Activated effector memory CD4-positive, alpha-beta T cell treated with Interleukin-2 at 50 U/mL for 16 hours (primary cell): ENCODE measurements around the gene LSM7.
A peak's percentile ranks its signal among the peaks of the same experiment; 100 is the strongest.

Experiments
- DNase-seq: peaks from one replicate; pipeline ENCODE4 v3.0.0-alpha.2; 2020

Gene LSM7

DNA sequence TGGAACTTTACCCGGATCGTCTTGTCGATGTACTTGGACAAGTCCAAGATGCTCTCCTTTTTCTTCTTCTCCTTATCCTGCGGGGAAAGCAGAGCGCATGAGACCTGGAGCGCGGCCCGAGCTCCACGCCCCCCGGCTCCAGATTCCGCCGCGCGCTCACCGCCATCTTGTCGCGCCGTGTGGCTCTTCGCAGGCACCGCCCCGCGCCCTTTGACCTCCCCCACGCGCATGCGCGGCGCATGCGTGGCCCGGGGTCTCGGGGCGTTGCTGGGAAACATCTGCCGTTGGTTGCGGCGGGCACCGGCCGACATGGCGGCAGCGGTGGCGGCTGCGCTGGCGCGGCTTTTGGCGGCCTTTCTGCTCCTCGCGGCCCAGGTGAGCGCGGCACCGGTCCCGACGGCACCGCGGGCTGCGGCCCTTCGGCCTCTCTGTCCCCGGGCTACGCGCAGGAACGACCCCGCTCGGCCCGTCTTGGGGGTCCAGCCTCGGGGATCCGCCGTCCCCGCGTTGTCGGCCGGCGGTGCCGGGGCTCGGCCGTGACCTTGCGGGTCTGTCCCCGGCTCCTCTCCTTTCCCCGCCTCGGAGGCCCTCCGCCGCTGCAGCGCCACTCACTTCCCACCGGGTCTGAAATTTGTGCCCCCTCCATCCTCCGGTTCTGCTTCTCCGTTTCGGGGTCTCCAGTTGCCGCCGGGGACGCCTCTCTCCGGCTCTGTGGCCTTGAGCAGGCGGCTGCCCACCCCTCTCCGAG lies at the start of gene LSM7, which contains the start of gene SPPL2B:
LSM7 (minus strand) TSS at position 186 of the 748 bp plus-strand sequence; CDS start at position 166, 20 bp downstream.
SPPL2B (plus strand) TSS at position 284 of the 748 bp plus-strand sequence; CDS start at position 310, 26 bp downstream.
- DNase-seq = peak; percentile 92

DNA sequence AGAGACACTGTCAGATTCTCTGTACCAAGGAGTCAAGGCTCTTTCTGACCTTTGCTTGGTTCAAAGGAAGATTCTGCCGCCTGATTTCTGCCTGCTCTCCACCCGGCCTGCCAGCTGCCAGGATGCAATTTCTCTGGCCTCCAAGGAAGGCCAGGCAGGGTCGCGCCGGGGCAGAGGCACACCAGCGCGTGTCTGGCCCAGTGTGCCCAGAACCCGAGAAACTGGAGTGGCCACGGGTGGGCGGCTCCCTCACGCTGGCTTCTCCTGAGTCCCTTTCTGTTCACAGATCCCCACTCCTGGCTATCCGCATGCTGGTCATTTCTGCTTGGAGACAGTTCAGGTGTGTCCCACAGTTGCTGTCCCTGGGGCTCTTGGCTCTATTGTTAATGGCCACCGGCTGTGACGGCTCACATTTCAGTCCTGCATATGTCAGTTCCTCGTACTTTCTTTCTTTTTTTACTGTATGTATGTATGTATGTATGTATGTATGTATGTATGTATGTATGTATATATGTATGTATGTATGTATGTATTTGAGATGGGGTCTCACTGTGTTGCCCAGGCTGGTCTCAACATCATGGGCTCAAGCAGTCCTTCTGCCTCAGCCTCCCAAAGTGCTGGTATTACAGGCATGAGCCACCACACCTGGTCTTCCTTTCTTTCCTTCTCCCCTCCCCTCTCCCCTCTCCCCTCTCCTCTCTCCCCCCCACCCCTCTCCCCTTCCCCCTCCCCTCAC lies 48.6 kb upstream of the LSM7 start:
- DNase-seq = no peak

DNA sequence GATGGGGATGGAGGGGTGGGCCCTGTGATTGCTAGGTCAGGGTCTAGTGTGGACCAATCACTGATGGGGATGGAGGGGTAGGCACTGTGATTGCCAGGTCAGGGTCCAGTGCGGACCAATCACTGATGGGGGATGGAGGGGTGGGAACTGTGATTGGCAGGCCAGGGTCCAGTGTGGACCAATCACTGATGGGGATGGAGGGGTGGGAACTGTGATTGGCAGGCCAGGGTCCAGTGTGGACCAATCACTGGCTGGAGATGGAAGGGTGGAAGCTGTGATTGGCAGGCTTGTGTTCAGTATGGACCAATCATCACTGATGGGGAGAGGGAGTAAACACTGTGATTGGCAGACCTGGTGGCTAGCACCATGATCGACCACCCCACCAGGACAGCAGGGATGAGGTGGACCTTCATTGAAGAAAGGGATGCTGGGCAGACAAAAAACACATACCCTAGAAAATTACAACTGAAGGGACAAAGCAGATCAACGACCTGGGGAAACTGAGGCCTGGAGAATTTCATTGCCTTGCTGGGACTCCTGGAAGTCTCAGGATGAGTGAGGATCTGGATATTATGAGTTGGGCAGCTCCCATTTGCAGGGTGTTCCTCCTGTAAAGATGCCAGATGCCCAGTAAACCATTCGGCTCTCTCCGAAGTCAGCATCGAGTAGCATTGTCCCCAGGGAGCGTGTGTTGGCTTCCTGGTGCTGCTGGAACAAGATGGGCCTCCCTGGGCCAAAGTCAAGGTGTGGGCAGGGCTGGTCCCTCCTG lies 47.2 kb upstream of the LSM7 start:
- DNase-seq = no peak

DNA sequence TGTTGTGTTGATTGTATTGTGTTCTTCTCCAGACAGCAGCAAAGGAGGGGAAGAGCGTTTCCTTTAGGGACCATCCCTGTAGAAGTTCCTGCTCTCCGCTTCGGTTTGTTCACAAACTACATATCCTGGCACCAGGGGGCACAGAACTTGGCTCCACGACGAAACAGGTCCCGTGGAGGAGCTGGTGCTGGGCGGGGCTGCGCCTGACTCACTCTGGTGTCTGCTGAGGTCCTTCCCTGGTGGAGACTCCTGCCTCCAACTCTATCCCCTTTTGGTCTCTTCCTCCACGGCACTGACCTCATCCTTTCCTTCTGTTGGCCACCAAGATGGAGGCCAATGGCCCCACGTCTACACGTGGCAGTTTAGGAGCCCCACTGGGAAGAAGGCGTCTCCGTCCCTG lies 46.4 kb upstream of the LSM7 start:
- no peak for DNase-seq

DNA sequence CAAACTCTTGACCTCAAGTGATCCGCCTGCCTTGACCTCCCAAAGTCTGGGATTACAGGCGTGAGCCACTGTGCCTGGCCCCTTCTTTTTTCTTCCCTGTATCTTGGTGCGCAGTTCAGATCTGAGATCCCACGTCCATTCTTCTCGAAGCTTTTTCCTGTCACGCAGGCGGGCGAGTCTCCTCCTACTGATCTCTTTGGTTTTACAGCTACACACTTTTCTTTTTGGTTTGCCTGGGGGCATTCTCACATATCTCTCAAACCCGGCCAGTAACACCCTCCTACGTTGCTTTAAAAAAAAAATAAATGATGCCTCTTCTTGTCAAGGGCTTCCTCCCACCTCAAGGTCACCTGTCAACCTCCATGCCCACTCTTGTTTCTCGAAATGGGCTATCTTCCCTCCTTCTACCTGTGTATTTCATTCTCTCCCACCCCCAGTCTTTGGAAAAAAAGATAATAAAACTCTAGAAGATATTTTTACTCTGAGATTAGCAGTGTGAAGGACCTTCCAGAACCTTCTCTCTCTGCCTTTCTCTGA lies 43.8 kb upstream of the LSM7 start:
- DNase-seq = no peak

DNA sequence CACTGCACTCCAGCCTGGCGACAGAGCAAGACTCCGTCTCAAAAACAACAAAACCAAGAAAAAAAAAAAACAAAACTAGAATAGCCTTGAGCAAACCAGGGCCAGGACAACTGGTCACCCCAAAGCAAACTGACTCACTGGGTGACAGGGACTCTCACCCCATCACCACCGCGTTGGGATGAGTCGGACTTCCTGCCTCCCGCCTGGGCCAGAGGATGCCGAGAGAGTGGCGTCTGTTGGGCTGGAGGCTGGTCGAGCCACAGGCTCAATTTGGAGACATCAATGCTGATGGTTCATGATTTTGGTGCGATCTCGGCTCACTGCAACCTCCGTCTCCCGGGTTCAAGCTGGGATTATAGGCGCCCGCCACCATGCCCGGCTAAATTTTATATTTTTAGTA lies 43.3 kb upstream of the LSM7 start:
- DNase-seq = no peak

DNA sequence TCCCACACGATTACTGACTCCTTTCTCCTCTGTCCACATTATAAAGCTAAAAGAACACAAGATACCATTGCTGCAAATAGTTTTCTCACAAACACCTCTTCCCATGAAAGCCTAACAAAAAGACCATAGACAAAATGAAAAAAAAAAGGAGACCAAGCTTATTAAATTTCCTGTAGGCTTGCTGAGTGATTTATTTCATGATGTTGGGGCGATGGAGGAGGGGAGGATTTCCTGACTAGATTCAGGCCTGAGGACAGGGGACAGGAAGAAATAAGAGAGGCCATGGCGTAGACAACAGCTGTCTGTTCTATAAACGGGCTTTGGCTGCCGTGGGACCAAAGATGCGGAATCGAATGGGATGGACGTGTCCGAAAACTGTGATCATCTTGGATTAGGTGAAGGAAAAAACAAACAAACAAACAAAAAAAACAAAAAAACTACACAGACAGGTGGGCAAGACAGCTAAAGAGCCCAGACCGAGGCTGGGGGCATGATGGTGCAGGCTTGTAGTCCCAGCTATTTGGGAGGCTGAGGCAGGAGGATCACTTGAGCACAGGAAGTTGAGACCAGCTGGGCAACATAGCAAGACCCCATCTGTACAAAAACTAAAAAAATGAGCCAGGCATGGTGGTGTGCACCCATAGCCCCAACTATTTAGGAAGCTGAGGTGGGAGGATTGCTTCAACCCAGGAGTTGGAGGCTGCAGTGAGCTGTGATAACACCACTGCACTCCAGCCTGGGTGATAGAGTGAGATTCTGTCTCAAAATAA lies 37.0 kb upstream of the LSM7 start:
- no peak for DNase-seq

DNA sequence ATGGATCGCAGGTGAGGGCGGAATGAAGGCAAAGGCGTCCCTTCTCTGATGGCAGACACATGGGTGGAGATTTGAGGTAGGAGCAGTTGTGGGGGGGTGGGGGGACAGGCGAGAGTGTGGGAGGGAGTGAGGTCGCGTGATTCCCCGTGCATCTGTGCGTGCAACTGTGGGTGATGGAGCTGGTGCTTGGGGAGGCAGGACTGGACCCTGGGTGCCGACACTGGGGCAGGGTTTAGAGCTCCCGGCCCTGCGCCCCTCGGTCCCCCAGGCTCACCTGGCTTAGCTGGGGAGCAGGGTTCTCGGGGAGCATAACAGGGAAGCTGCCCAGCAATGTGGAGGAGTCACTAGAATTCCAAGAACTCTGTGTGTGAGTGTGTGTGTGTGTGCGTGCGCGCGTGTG lies 35.0 kb upstream of the LSM7 start:
- no peak for DNase-seq

DNA sequence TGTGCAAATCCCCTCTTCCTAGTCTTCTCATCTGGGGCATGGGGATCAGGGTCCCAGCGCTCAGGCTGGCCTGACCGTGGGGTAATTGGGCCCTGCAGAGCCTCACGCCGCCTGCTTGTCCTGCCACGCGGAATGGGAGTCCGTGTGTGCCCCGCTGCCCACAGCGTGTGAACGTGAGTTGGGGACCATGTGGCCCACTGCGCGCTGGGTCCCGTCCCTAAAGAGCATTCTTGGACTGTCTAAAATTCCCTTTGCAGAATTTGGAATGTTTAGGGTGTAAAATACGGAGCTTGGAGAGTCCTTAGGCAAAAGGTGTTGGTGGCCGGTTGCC lies 34.5 kb upstream of the LSM7 start:
- DNase-seq = no peak

DNA sequence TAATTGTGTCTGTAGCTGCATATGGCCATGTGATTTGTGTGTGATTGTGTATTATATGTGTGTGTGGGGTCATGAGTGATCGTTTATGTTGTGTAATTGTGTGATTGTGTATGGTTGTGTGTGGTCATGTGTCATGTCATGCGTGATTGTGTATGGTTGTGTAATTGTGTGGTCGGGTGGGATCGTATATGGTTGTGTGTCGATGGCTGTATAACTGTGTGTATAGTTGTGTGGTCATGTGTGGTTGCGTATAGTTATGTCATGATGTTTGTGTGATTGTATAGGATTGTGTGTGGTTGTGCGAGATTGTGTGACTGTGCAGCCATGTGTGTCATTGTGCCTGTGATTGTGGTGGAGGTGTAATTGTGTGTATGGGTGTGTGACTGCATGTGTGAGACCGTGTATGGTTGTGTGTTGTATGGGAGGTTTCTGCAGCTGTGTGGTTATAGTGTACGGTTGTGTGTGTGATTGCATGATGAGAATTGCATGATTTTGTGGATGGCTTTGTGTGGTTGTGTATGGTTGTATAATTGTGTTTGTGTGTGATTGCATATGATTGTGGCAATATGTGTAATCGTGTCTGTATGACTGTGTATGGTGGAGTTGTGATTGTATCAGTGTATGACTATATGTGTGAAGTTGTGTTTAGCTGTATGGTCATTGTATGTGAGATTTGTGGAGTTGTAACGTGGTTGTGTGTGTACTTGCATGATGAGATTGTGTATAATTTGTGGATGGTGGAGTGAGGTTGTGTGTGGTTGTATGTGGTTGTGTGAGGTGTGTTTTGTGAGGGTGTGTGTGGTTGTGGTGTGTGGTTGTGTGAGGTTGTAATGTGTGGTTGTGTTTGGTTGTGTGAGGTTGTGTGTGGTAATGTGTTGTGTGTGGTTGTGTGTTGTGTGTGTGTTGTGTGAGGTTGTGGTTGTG lies 33.9 kb upstream of the LSM7 start:
- no peak for DNase-seq

DNA sequence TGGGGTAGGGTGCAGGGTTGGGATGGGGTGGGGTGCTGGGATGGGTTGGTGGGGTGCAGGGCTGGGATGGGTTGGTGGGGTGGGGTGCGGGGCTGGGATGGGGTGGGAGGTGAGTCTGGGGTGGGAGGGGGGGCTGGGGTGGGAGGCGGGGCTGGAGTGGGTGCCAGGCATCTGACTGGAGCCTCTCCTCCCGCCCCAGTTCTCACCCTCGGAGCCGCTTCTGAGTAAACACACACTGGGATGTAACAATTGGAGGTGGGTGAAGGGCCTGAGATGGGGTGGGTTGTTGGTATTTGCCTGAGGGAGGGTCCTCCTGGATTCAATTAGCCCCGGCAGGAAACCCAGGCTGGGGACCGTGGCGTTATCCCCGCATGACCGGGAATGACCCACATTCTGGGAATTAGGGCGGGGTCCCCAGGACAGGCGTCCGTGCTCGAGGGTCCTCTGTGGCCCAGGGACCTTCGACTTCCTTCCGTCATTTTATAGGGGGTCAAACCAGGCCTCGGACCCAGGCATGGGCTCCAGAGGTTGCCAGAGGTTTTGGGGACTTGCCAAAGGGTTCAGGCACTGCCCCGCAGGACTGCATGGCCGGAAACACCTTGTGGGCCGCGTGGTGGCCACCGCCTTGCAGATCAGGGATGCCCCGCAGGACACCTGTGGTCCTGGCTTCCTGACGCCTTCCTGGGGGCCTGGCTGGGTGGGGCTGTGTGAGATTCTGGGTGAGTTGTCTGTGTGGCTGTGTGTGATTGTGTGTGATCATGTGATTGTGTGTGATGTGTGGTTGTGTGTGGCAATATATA lies 33.1 kb upstream of the LSM7 start:
- no peak for DNase-seq

DNA sequence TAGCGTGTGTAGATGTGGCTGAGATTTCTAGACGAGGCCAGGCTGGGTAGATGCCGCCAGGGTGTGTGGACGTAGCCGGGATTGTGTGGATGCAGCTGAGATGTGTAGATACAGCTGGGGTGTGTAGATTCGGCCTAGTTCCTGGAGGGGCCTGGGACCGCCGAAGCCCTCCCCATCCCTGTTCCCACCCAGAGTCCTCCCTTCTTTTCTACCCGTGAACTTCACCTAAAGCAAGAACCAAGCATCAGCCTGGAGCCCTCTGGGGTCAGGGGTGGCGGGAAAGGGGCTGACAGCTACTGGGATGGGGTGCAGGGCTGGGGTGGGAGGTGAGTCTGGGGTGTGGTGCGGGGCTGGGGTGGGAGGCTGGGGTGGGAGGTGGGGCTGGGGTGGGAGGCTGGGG lies 32.4 kb upstream of the LSM7 start:
- DNase-seq = no peak

DNA sequence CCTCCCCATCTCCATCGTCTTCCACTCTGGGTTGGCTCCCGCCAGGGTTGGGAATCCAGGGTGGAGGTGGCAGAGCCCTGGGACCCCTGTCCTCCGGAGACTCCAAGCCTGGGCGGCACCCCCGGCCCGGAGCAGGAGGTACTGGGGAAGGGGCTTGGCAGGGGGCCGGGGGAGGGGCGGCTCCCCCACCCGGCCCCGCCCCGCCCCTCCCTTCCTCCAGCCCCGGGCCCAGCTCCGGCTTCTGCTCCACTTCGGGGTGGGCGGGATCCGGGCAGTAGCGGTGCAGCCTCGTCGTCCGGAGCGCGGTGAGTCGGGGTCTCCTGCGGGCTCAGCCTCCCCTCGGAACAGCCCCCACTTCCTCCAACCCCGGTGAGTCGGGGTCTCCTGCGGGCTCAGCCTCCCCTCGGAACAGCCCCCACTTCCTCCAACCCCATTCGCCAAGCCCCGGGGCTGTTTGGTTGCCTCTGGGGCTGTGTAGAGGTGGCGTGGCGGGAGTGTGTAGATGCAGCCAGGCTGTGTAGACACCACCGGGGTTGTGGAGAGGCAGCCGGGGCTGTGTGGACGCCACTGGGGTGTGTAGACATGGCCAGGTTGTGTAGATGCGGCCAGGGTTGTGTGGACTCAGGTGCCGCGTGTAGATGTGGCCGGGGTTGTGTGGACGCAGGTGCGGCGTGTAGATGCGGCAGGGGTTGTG lies 31.8 kb upstream of the LSM7 start, which contains the start of gene TMPRSS9:
TMPRSS9 (plus strand) TSS at position 274 of the 694 bp plus-strand sequence. CDS start 29,521 bp downstream, outside the sequence.
- DNase-seq = no peak

DNA sequence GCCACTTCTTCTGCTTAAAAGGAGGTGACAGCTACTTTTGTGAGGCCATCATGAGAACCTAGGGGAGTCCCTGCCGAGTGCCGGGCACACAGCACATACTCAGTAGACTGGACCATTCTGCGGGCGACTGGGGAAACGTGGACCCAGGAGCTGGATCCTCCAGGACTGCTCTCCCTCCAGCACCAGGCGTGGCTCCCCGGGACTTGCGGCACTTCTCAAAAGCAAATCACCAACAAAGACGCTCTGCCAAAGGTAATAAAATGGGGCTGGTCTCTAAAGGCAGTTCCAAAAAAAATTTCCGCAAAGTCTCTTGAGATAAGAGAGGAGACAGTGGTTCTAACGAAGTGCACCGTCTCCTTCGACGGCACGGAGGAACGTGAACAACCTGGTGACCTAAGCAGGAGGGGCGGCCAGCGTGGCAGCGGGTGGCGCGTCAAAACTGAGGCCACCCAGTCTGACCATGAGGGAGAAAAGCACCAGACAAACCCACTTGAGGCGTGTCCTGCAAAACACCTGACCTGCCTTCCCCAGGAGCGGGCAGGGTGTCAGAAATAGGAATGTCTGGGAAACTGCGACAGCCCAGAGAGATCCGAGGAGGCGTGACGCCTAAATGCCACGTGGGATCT lies 30.3 kb upstream of the LSM7 start:
- DNase-seq = no peak

DNA sequence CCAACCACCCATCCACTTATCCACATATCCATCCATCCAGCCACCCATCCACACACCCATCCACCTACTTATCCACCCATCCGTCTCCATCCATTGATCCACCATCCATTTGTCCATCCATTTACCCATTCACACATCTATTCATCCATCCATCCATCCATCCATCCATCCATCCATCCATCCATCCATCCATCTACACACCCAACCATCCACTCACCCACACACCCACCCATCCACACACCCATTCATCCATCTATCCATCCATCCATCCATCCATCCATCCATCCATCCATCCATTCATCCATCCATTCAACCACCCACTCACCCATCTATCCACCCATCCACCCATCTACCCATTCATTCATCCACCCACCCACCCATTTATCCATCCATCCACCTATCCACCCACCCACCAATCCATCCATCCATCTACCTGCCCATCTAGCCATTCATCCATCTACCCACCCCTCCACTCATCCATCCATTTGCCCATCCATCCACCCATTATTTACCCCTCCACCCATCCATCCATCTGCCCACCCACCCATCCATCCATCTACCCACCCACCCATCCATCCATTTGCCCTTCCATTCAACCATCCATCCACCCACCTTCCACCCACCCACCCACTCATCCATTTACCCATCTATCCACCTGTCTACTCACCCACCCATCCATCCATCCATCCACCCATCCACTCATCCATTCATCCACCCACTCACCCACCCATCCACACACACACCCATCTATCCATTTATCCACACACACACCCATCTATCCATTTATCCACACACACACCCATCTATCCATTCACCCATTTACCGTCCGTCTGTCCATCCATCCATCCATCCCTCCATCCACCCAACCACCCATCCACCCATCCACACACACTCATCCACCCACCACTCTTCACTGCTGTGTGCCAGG lies 29.2 kb upstream of the LSM7 start:
- no peak for DNase-seq

DNA sequence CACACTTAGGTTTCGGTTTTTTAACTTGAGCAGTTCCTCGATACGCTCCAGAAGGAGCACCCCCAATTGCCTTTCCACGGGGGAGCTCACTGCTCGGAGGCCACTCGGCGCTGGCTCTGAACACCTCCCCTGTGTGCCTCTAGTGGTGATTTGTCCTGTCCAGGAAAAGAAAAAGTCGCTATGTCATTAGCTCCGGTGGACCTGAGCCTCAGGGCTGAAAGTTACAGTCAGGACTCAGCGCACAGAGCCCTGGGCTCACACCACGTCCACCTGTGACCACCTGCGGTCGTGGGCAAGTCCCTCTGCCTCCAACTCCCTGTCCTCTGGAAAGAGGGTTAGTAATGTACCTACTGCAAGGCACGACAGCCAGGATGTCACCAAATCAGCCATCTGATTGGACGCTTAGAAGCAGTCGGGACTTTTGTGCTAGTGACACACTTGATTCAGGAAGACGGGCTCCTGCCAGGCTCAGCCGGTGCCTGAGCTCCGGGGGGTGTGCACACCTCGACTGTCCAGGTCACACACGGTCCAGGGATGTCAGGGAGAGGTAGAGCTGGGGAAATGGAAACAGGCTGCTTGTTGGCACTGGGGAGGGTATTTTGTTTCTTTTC lies 27.8 kb upstream of the LSM7 start:
- DNase-seq = no peak

DNA sequence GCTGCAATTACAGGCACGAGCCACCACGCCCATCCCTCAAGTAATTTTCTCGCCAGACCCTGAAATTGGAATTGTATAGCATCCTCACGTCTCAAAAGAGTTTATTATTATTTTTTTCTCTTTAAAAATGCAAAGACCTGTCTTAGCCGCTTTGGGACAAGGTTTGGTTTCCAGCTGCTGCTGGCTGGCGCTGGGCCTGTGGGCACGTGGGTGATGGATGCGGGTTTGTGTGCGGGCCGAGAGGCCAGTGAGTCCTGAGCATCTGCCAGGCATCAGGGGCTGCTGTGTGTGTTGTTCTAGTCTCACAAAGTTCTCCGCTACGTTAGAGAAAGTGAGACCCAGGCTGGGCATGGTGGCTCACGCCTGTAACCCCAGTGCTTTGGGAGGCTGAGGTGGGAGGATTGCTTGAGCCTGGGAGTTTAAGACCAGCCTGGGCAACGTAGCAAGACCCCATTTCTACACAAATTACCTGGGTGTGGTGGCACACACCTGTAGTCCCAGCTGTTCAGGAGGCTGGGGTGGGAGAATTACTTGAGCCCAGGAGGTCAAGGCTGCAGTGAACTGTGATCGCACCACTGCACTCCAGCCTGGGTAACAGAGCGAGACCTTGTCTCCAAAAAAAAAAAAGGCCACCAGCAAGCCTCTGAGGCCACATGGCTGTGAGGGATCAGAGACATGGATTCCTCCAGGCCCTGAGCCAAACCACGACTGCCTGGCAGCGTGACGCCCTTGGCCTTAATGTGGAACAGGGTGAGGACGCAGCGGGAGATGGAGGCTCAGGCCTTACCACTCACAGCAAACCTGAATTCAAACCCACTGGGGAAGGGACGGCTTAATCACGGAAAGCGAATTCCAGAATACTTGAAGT lies 27.0 kb upstream of the LSM7 start:
- no peak for DNase-seq
